Heart left ventricle (tissue), 13 donors: Measurements from ENCODE around the gene THADA.

Source experiments
- CTCF ChIP-seq, 12 donors: fragments of 200-600 bp; sonication (generic) in 4 of 12; IDR thresholded peaks; one replicate each; pipeline versions ENCODE4 v1.5.0 to v1.8.0; 2018 to 2022; ENCODE audit warnings: antibody characterized with exemption in 12 of 12, mild to moderate bottlenecking in 5 of 12
- POLR2A ChIP-seq, 2 donors: fragments of 450-650 bp; IDR thresholded peaks; one replicate each; pipeline ENCODE4 v1.6.1; 2017; ENCODE audit warnings: antibody characterized with exemption in 2 of 2, mild to moderate bottlenecking in 2 of 2, moderate library complexity in 2 of 2
- donor health status: ischemic (EF 13 %, LVEDD 7.1; RV severe dilation, severe dysfunction).
- donor health status: DM: no; HTN: yes; CAD: no.
- donor health status: DM: no; HTN: no; CAD: no.
- donor health status: ischemic (EF 25% LVEDD 6.9; RV normal size, moderate dysfunction).
- donor health status: ischemic (EF 25% LVEDD 5.7; RV mildly dilated, moderate dysfunction).
- donor health status: ischemic (EF 35%, LVEDD 5.7; RV mildly dilated, moderate dysfunction).
- donor health status: nonischemic (EF 11% LVEDD 7.7; RV severe dilation, severe dysfunction).
- donor health status: DM: yes; HTN: yes; CAD: no.
- donor health status: PGD.
- donor health status: ischemic (EF 29% LVEDD 5.4; RV normal size, mild dysfunction).
- donor health status: nonischemic (EF 23%, LVEDD 6.1; RV moderate dilation, normal function).

DNA sequence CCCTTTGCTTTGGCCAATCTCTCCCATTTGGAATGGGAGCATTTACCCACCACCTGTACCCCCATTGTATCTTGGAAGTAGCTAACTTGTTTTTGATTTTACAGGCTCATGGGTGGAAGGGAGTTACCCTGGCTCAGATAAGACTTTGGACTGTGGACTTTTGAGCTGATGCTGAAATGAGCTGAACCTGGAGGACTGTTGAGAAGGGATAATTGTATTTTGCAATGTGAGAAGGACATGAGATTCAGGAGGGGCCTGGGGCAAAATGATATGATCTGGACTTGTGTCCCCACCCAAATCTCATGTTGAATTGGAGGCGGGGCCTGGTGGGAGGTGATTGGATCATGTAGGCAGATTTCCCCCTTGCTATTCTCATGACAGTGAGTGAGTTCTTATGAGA lies 310.9 kb downstream of the THADA start:
- TF ChIP-seq CTCF (IDR thresholded peaks at IDR 0.05) (no peak), POLR2A (IDR thresholded peaks at IDR 0.05) (no peak)
